ENCODE results near the gene THRB.

The THRB gene

GRCh38 chr3:24162929-24163328 lies 331.7 kb downstream of the THRB start:
- no peak overlapping the region for H2BK120ac ChIP-seq (ENCODE audit: low read depth, low read length)
- no peak overlapping the region for H3K4me3 ChIP-seq (ENCODE audit: low read length in 2 of 2)
- H3K4ac ChIP-seq (ENCODE audit: low read length) = no peak overlapping the region
- no peak overlapping the region for H3K9ac ChIP-seq (ENCODE audit: low read depth, low read length, poor library complexity)
- no peak overlapping the region for H2BK15ac ChIP-seq (ENCODE audit: low read length)
- no peak for DNase-seq (ENCODE audit: low spot score)
- no CpG with 5 or more reads among the region's 3 CpGs for WGBS, 2 donors (ENCODE audit: extremely low coverage in 2 of 2, insufficient read length in 2 of 2, insufficient replicate concordance in 1 of 2)
- no peak overlapping the region for H4K91ac ChIP-seq (ENCODE audit: low read depth, low read length, poor library complexity)
- H2BK12ac ChIP-seq (ENCODE audit: low read length) = no peak overlapping the region
- H3K9me3 ChIP-seq (replicated peaks in 1 of 2; ENCODE audit: control insufficient read depth in 2 of 2, insufficient read depth in 1 of 2, low read depth in 1 of 2, low read length in 2 of 2) = no peaks in the 10 kb centered on the region
- H3K18ac ChIP-seq (ENCODE audit: low read length) = no peak overlapping the region
- no peaks in the 10 kb centered on the region for H3K79me1 ChIP-seq (ENCODE audit: low read depth, low read length)
- H3K4me1 ChIP-seq (ENCODE audit: control insufficient read depth in 2 of 2, insufficient read depth in 1 of 2, low read depth in 1 of 2, low read length in 2 of 2) = peaks cover 0 to 2% of the 10 kb centered on the region in 2 donors
- no peak overlapping the region for H2BK5ac ChIP-seq (ENCODE audit: low read length)
- H3K36me3 ChIP-seq (replicated peaks in 1 of 2; ENCODE audit: control insufficient read depth in 2 of 2, insufficient read depth in 2 of 2, low read length in 2 of 2) = no peaks in the 10 kb centered on the region
- H3K23ac ChIP-seq (ENCODE audit: low read depth, low read length, poor library complexity) = no peak overlapping the region
- H3K27me3 ChIP-seq (ENCODE audit: control insufficient read depth in 3 of 3, insufficient read depth in 3 of 3, low read depth in 1 of 3, low read length in 3 of 3) = no peaks in the 10 kb centered on the region
- H2AK5ac ChIP-seq (ENCODE audit: low read depth, low read length) = no peak overlapping the region
- H4K8ac ChIP-seq (ENCODE audit: low read depth, low read length) = no peak overlapping the region
- no peak overlapping the region for H3K4me2 ChIP-seq (ENCODE audit: insufficient read depth, low read length, poor library complexity, severe bottlenecking)
- H3K27ac ChIP-seq (replicated peaks; ENCODE audit: low read length) = no peak overlapping the region
- H2AFZ ChIP-seq (ENCODE audit: low read length) = no peak overlapping the region
- no peak overlapping the region for H3K14ac ChIP-seq (ENCODE audit: low read length)

- Histone ChIP-seq H2BK12ac (ENCODE audit: low read length) (no peak overlapping the region), H3K4ac (ENCODE audit: low read length) (no peak overlapping the region), H3K23ac (ENCODE audit: low read depth, low read length, poor library complexity) (no peak overlapping the region), H3K27me3 (ENCODE audit: control insufficient read depth in 3 of 3, insufficient read depth in 3 of 3, low read depth in 1 of 3, low read length in 3 of 3) (no peaks in the 10 kb centered on the region), H3K79me1 (ENCODE audit: low read depth, low read length) (no peaks in the 10 kb centered on the region), H2AK5ac (ENCODE audit: low read depth, low read length) (no peak overlapping the region), H2BK5ac (ENCODE audit: low read length) (no peak overlapping the region), H2AFZ (ENCODE audit: low read length) (no peak overlapping the region), H3K14ac (ENCODE audit: low read length) (no peak overlapping the region), H2BK120ac (ENCODE audit: low read depth, low read length) (no peak overlapping the region), H2BK15ac (ENCODE audit: low read length) (no peak overlapping the region), H3K4me2 (ENCODE audit: insufficient read depth, low read length, poor library complexity, severe bottlenecking) (no peak overlapping the region), H3K36me3 (replicated peaks in 1 of 2; ENCODE audit: control insufficient read depth in 2 of 2, insufficient read depth in 2 of 2, low read length in 2 of 2) (no peaks in the 10 kb centered on the region), H3K9ac (ENCODE audit: low read depth, low read length, poor library complexity) (no peak overlapping the region), H4K91ac (ENCODE audit: low read depth, low read length, poor library complexity) (no peak overlapping the region), H3K4me3 (ENCODE audit: low read length in 2 of 2) (no peak overlapping the region), H3K9me3 (replicated peaks in 1 of 2; ENCODE audit: control insufficient read depth in 2 of 2, insufficient read depth in 1 of 2, low read depth in 1 of 2, low read length in 2 of 2) (no peaks in the 10 kb centered on the region), H3K27ac (replicated peaks; ENCODE audit: low read length) (no peak overlapping the region), H3K18ac (ENCODE audit: low read length) (no peak overlapping the region), H3K4me1 (ENCODE audit: control insufficient read depth in 2 of 2, insufficient read depth in 1 of 2, low read depth in 1 of 2, low read length in 2 of 2) (peaks cover 0 to 2% of the 10 kb centered on the region in 2 donors), H4K8ac (ENCODE audit: low read depth, low read length) (no peak overlapping the region)
- no peak for DNase-seq (ENCODE audit: low spot score)
- no CpG with 5 or more reads among the region's 7 CpGs for WGBS, 2 donors (ENCODE audit: extremely low coverage in 2 of 2, insufficient read length in 2 of 2, insufficient replicate concordance in 1 of 2)
Observed at GRCh38 chr3:24161841-24162240, 332.8 kb downstream of the THRB start.

DNA sequence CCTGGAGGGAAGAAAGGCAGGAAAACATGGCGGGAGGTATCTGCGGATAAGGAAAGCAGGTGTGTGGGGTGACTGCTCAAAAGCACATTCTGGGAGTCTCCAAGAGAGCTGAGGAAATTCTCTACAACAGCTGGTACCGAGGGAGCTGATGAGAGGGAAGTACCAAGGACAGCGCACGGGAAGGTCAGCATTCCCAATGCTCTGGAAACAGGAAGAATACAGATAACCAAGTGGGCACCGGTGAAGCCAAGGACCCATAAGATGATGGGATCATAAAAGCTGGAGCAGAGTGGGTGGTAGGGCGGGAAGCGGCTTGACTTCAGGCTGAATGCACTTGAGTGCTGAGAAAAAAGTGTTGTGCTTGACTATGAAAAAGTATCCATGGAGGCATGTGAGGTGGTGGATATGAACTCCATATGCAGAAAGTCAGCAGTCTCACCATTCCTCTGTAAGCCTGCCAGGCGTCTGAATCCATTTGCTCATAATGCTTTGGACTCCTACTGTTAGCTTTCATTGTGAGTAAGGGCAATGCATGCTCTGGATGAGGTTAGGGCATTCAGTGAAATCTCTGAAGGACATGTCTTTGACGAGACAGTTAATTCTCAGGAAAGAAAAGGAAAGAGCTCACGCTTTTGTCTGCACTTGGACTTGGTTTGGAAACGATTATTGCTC lies 334.1 kb downstream of the THRB start:
- Histone ChIP-seq H2BK12ac (ENCODE audit: low read length) (no peak overlapping the region), H3K9me3 (replicated peaks in 1 of 2; ENCODE audit: control insufficient read depth in 2 of 2, insufficient read depth in 1 of 2, low read depth in 1 of 2, low read length in 2 of 2) (no peaks in the 10 kb centered on the region), H2AK5ac (ENCODE audit: low read depth, low read length) (no peak overlapping the region), H2AFZ (ENCODE audit: low read length) (no peak overlapping the region), H3K4me2 (ENCODE audit: insufficient read depth, low read length, poor library complexity, severe bottlenecking) (no peak overlapping the region), H3K14ac (ENCODE audit: low read length) (no peak overlapping the region), H3K27ac (replicated peaks; ENCODE audit: low read length) (no peak overlapping the region), H4K8ac (ENCODE audit: low read depth, low read length) (no peak overlapping the region), H3K79me1 (ENCODE audit: low read depth, low read length) (no peaks in the 10 kb centered on the region), H3K4ac (ENCODE audit: low read length) (no peak overlapping the region), H3K18ac (ENCODE audit: low read length) (no peak overlapping the region), H3K27me3 (ENCODE audit: control insufficient read depth in 3 of 3, insufficient read depth in 3 of 3, low read depth in 1 of 3, low read length in 3 of 3) (no peaks in the 10 kb centered on the region), H2BK15ac (ENCODE audit: low read length) (no peak overlapping the region), H3K4me1 (ENCODE audit: control insufficient read depth in 2 of 2, insufficient read depth in 1 of 2, low read depth in 1 of 2, low read length in 2 of 2) (no peaks in the 10 kb centered on the region), H2BK120ac (ENCODE audit: low read depth, low read length) (no peak overlapping the region), H4K91ac (ENCODE audit: low read depth, low read length, poor library complexity) (no peak overlapping the region), H3K9ac (ENCODE audit: low read depth, low read length, poor library complexity) (no peak overlapping the region), H3K36me3 (replicated peaks in 1 of 2; ENCODE audit: control insufficient read depth in 2 of 2, insufficient read depth in 2 of 2, low read length in 2 of 2) (no peaks in the 10 kb centered on the region), H3K4me3 (ENCODE audit: low read length in 2 of 2) (no peak overlapping the region), H3K23ac (ENCODE audit: low read depth, low read length, poor library complexity) (no peak overlapping the region), H2BK5ac (ENCODE audit: low read length) (no peak overlapping the region)
- WGBS, 2 donors (ENCODE audit: extremely low coverage in 2 of 2, insufficient read length in 2 of 2, insufficient replicate concordance in 1 of 2) = no CpG with 5 or more reads among the region's 12 CpGs
- DNase-seq (ENCODE audit: low spot score) = peak; percentile 27

GRCh38 chr3:24158761-24159454 lies 335.7 kb downstream of the THRB start:
- Histone ChIP-seq H3K4me3 (ENCODE audit: low read length in 2 of 2) (no peak overlapping the region), H2BK12ac (ENCODE audit: low read length) (no peak overlapping the region), H3K18ac (ENCODE audit: low read length) (no peak overlapping the region), H3K9ac (ENCODE audit: low read depth, low read length, poor library complexity) (no peak overlapping the region), H2AK5ac (ENCODE audit: low read depth, low read length) (no peak overlapping the region), H3K4ac (ENCODE audit: low read length) (no peak overlapping the region), H3K14ac (ENCODE audit: low read length) (no peak overlapping the region), H3K9me3 (replicated peaks in 1 of 2; ENCODE audit: control insufficient read depth in 2 of 2, insufficient read depth in 1 of 2, low read depth in 1 of 2, low read length in 2 of 2) (no peaks in the 10 kb centered on the region), H4K91ac (ENCODE audit: low read depth, low read length, poor library complexity) (no peak overlapping the region), H2BK15ac (ENCODE audit: low read length) (no peak overlapping the region), H3K4me1 (ENCODE audit: control insufficient read depth in 2 of 2, insufficient read depth in 1 of 2, low read depth in 1 of 2, low read length in 2 of 2) (no peaks in the 10 kb centered on the region), H3K4me2 (ENCODE audit: insufficient read depth, low read length, poor library complexity, severe bottlenecking) (no peak overlapping the region), H3K36me3 (replicated peaks in 1 of 2; ENCODE audit: control insufficient read depth in 2 of 2, insufficient read depth in 2 of 2, low read length in 2 of 2) (no peaks in the 10 kb centered on the region), H2BK120ac (ENCODE audit: low read depth, low read length) (no peak overlapping the region), H3K27me3 (ENCODE audit: control insufficient read depth in 3 of 3, insufficient read depth in 3 of 3, low read depth in 1 of 3, low read length in 3 of 3) (no peaks in the 10 kb centered on the region), H3K27ac (replicated peaks; ENCODE audit: low read length) (no peak overlapping the region), H2AFZ (ENCODE audit: low read length) (no peak overlapping the region), H3K23ac (ENCODE audit: low read depth, low read length, poor library complexity) (no peak overlapping the region), H4K8ac (ENCODE audit: low read depth, low read length) (no peak overlapping the region), H2BK5ac (ENCODE audit: low read length) (no peak overlapping the region), H3K79me1 (ENCODE audit: low read depth, low read length) (no peaks in the 10 kb centered on the region)
- DNase-seq (ENCODE audit: low spot score) = no peak
- WGBS, 2 donors (ENCODE audit: extremely low coverage in 2 of 2, insufficient read length in 2 of 2, insufficient replicate concordance in 1 of 2) = no CpG with 5 or more reads among the region's 6 CpGs
